HCT116 (cell line): ENCODE measurements around the gene CYP4F12. TPM values are rescaled to one million over a fixed set of nuclear protein-coding genes. Genes with fewer than 3 reads are reported as not detected.

Experiments
- ATAC-seq: fragments of 200-7000 bp; cut with Tn5 transposase; 2 replicates; pipeline ENCODE4 v1.9.1; 2020; ENCODE audit warnings: mild to moderate bottlenecking, moderate library complexity
- BruUV-seq: library from RNA; stranded (reverse); fragments of 400-500 nt; replicated peaks from 2 replicates; lab custom pipeline; 2021; lab: Mats Ljungman, UMichigan
- CTCF ChIA-PET: fragments of 300-600 bp; sonication (Branson Sonifier 250); formaldehyde crosslinking; loops from one replicate; lab custom pipeline; 2021; ENCODE audit warnings: antibody characterized with exemption; lab: Charles Lee
- POLR2A ChIA-PET: fragments of 300-600, 350-600 bp; sonication (Branson Sonifier 250); formaldehyde crosslinking; loops from one replicate; lab custom pipeline; 2021; ENCODE audit warnings: antibody characterized with exemption; lab: Charles Lee
- RAD21 ChIA-PET, 2 experiments: fragments of 300-600 bp; sonication (Branson Sonifier 250); formaldehyde crosslinking; loops; one replicate each; lab custom pipeline; 2023; ENCODE audit warnings: low total read pairs in 2 of 2; ENCODE audit not compliant: uncharacterized antibody in 2 of 2, unreplicated experiment in 2 of 2, low non-redundant PET in 1 of 2; lab: Charles Lee
- DNase-seq: peaks from one replicate; pipeline ENCODE4 v3.0.0-alpha.2; 2010; ENCODE audit warnings: low read depth, low spot score
- H2AFZ ChIP-seq: fragments of 200-600 bp; shearing (Covaris generic), sonication (generic); 2 replicates; pipeline ENCODE4 v1.6.1; 2017; ENCODE audit warnings: low read depth, mixed run types, mixed read lengths, antibody characterized with exemption, low read length; ENCODE audit not compliant: poor library complexity, severe bottlenecking
- H3K27ac ChIP-seq: 2 replicates; pipeline ENCODE4 v1.5.1; 2012; ENCODE audit warnings: low read depth, low read length
- H3K27me3 ChIP-seq: fragments of 200-600 bp; sonication (generic); 2 replicates; pipeline ENCODE4 v1.6.1; 2016; ENCODE audit warnings: mixed run types, low read length, mixed read lengths; ENCODE audit not compliant: insufficient read depth
- H3K36me3 ChIP-seq, 2 experiments: fragments of 200-500 bp in 1 of 2; fragments of 200-600 bp in 1 of 2; sonication (Bioruptor generic) in 1 of 2; sonication (generic) in 1 of 2; 2 replicates each; pipeline versions ENCODE4 v1.5.1 to v1.6.1; 2014 to 2016; ENCODE audit warnings: low read length in 2 of 2, inconsistent platforms in 1 of 2, mixed read lengths in 1 of 2, mixed run types in 1 of 2; ENCODE audit not compliant: insufficient read depth in 2 of 2, control insufficient read depth in 1 of 2
- H3K4me1 ChIP-seq, 2 experiments: fragments of 200-600 bp in 1 of 2; sonication (generic) in 1 of 2; 2 replicates each; pipeline versions ENCODE4 v1.5.1 to v1.6.1; 2012 to 2017; ENCODE audit warnings: low read length in 2 of 2, inconsistent platforms in 1 of 2, mild to moderate bottlenecking in 1 of 2, mixed read lengths in 1 of 2, mixed run types in 1 of 2, moderate library complexity in 1 of 2; ENCODE audit not compliant: insufficient read depth in 2 of 2, control insufficient read depth in 1 of 2
- H3K4me2 ChIP-seq: fragments of 200-600 bp; sonication (generic); 2 replicates; pipeline ENCODE4 v1.6.1; 2017; ENCODE audit warnings: mixed run types, low read length, mixed read lengths
- H3K4me3 ChIP-seq, 2 experiments: fragments of 200-600 bp in 1 of 2; sonication (generic) in 1 of 2; replicated peaks in 1 of 2; 2 replicates each; pipeline ENCODE4 v1.5.1; 2011 to 2016; ENCODE audit warnings: low read length in 2 of 2, control low read depth in 1 of 2, low read depth in 1 of 2, mild to moderate bottlenecking in 1 of 2, mixed read lengths in 1 of 2, mixed run types in 1 of 2
- H3K79me2 ChIP-seq: fragments of 200-600 bp; sonication (generic); 2 replicates; pipeline ENCODE4 v1.6.1; 2017; ENCODE audit warnings: mild to moderate bottlenecking, mixed run types, low read length, moderate library complexity, mixed read lengths; ENCODE audit not compliant: insufficient read depth
- H3K9ac ChIP-seq: fragments of 200-600 bp; sonication (generic); 2 replicates; pipeline ENCODE4 v1.6.1; 2016; ENCODE audit warnings: low read length, mixed read lengths
- H3K9me2 ChIP-seq: fragments of 200-600 bp; sonication (generic), shearing (Covaris generic); 2 replicates; pipeline ENCODE4 v1.6.1; 2017; ENCODE audit warnings: mixed run types, mild to moderate bottlenecking, moderate library complexity; ENCODE audit not compliant: insufficient read depth
- H3K9me3 ChIP-seq, 2 experiments: fragments of 200-500 bp in 1 of 2; fragments of 200-600 bp in 1 of 2; sonication (Bioruptor generic) in 1 of 2; sonication (generic) in 1 of 2; 2 replicates each; pipeline ENCODE4 v1.6.1; 2014 to 2017; ENCODE audit warnings: low read length in 2 of 2, mixed read lengths in 2 of 2, inconsistent platforms in 1 of 2, low read depth in 1 of 2, mild to moderate bottlenecking in 1 of 2, mixed run types in 1 of 2, moderate library complexity in 1 of 2; ENCODE audit not compliant: control insufficient read depth in 1 of 2, insufficient read depth in 1 of 2
- H4K20me1 ChIP-seq: fragments of 200-600 bp; sonication (generic), shearing (Covaris generic); 2 replicates; pipeline ENCODE4 v1.6.1; 2017; ENCODE audit warnings: mixed run types, mild to moderate bottlenecking, moderate library complexity; ENCODE audit not compliant: insufficient read depth
- CBX3 ChIP-seq: IDR thresholded peaks from 2 replicates; pipeline ENCODE4 v1.6.1; 2012; ENCODE audit warnings: low read depth
- EGR1 ChIP-seq: IDR thresholded peaks from 2 replicates; pipeline ENCODE4 v1.6.1; 2012; ENCODE audit warnings: low read depth
- EZH2 ChIP-seq: fragments of 200-600 bp; sonication (generic); IDR thresholded peaks from 2 replicates; pipeline ENCODE4 v1.6.1; 2017; ENCODE audit warnings: antibody characterized with exemption, mixed run types
- FOSL1 ChIP-seq: IDR thresholded peaks from 2 replicates; pipeline ENCODE4 v1.6.1; 2012; ENCODE audit warnings: low read depth
- POLR2A ChIP-seq: IDR thresholded peaks from 2 replicates; pipeline ENCODE4 v1.7.0; 2011; ENCODE audit warnings: borderline replicate concordance; ENCODE audit not compliant: insufficient read depth, insufficient read length; ENCODE audit errors: extremely low read depth
- POLR2AphosphoS5 ChIP-seq: IDR thresholded peaks from 2 replicates; pipeline ENCODE4 v1.6.1; 2011; ENCODE audit warnings: mild to moderate bottlenecking, low read depth, low read length, moderate library complexity
- SP1 ChIP-seq: IDR thresholded peaks from 2 replicates; pipeline ENCODE4 v1.6.1; 2012; ENCODE audit warnings: low read depth
- TCF7L2 ChIP-seq: IDR thresholded peaks from 2 replicates; pipeline ENCODE4 v1.7.0; 2011; ENCODE audit warnings: borderline replicate concordance, inconsistent platforms; ENCODE audit not compliant: insufficient read depth, insufficient read length; ENCODE audit errors: extremely low read depth
- ZNF274 ChIP-seq: fragments of 200-500 bp; sonication (Bioruptor generic); IDR thresholded peaks from 2 replicates; pipeline ENCODE4 v1.6.1; 2014; ENCODE audit warnings: mild to moderate bottlenecking, low read depth, low read length, inconsistent platforms
- intact Hi-C: fragments of 100-400 bp; cut with micrococcal nuclease; formaldehyde crosslinking; loops from 2 replicates; pipeline ENCODE4 v1.10.0; 2022
- total RNA-seq: library from RNA; stranded (reverse); gene quantifications from one replicate; pipeline ENCODE4 v1.2.1, GENCODE V29; 2021; ENCODE audit not compliant: unreplicated experiment

Gene CYP4F12
- total RNA-seq, 1 experiment from 2014 or later, result 4.4 TPM

- BruUV-seq, result no TSS peak
- Histone ChIP-seq H3K27ac (peak within 1 kb of the TSS; percentile 53), H3K9ac (peak within 1 kb of the TSS; percentile 8; the same call in 1 of the 2 replicates), H3K9me2 (no peaks in the 10 kb centered on the region), H3K4me2 (peak within 1 kb of the TSS; percentile 61), H3K79me2 (no peaks in the 10 kb centered on the region), H3K36me3 (no peaks in the 10 kb centered on the region), H3K4me1 (peaks cover 16 to 31% of the 10 kb centered on the region in 2 experiments), H3K9me3 (no peaks in the 10 kb centered on the region), H4K20me1 (no peaks in the 10 kb centered on the region), H3K27me3 (no peaks in the 10 kb centered on the region), H3K4me3 (0 out of 4 replicates have a peak within 1 kb of the TSS, but pooled peaks of 1 of the 2 experiments have one; percentile 4), H2AFZ (peak within 1 kb of the TSS; percentile 9)
- POLR2A ChIA-PET, result interaction anchor here (1.0 kb wide), 2 partner anchors 193 to 196 kb away, joined by 3 to 5 read pairs; no protein-coding TSS in a partner anchor
- no peak for TF ChIP-seq EZH2
- TF ChIP-seq ZNF274, result no peak
- no peak for TF ChIP-seq TCF7L2
- TF ChIP-seq POLR2A, result no peak
- no peak for TF ChIP-seq EGR1
- TF ChIP-seq FOSL1, result no peak
- TF ChIP-seq CBX3, result peak; percentile 34; the same call in 1 of the 2 replicates
- TF ChIP-seq SP1, result peak; percentile 80
- TF ChIP-seq POLR2AphosphoS5, result peak; percentile 68
- CTCF ChIA-PET, result interaction anchor here (1.0 to 1.4 kb wide), 2 partner anchors 10 to 169 kb away, joined by 3 to 4 read pairs; no protein-coding TSS in a partner anchor
- RAD21 ChIA-PET, result no interaction called here
- peak; percentile 80 for DNase-seq
- peak; percentile 99 for ATAC-seq
- intact Hi-C loops, result no loop called here
Observed at GRCh38 chr19:15640294-15640903, 32.5 kb upstream of the CYP4F12 start, which contains the start of gene CYP4F3. Gene CYP4F3, plus strand, starts transcription at chr19:15640897. Its CDS starts 519 bp downstream, at chr19:15641416.
